Glutamatergic neuron (in vitro differentiated cells): ENCODE data around the gene SLC35F3. TPM values are rescaled to one million over a fixed set of nuclear protein-coding genes. Genes with fewer than 3 reads are reported as not detected.

Experiments
- DNase-seq: peaks from one replicate; pipeline ENCODE4 v3.0.0; 2022
- H3K27ac Mint-ChIP-seq: one replicate; pipeline ENCODE4 v1.8.0; 2020; ENCODE audit warnings: mild to moderate bottlenecking, mixed read lengths, inconsistent platforms; ENCODE audit not compliant: unreplicated experiment
- H3K27me3 Mint-ChIP-seq: one replicate; pipeline ENCODE4 v1.8.0; 2020; ENCODE audit warnings: mild to moderate bottlenecking, moderate library complexity, mixed read lengths, inconsistent platforms; ENCODE audit not compliant: unreplicated experiment
- H3K36me3 Mint-ChIP-seq: one replicate; pipeline ENCODE4 v1.8.0; 2020; ENCODE audit warnings: mild to moderate bottlenecking, mixed read lengths, inconsistent platforms; ENCODE audit not compliant: unreplicated experiment
- H3K4me1 Mint-ChIP-seq: one replicate; pipeline ENCODE4 v1.8.0; 2020; ENCODE audit warnings: mild to moderate bottlenecking, low read depth, mixed read lengths, inconsistent platforms; ENCODE audit not compliant: unreplicated experiment
- H3K4me3 Mint-ChIP-seq: one replicate; pipeline ENCODE4 v1.8.0; 2020; ENCODE audit warnings: mild to moderate bottlenecking, mixed read lengths, inconsistent platforms; ENCODE audit not compliant: unreplicated experiment
- H3K9me3 Mint-ChIP-seq: one replicate; pipeline ENCODE4 v1.8.0; 2020; ENCODE audit warnings: mild to moderate bottlenecking, moderate library complexity, mixed read lengths, inconsistent platforms; ENCODE audit not compliant: unreplicated experiment
- total RNA-seq: library from RNA; stranded (reverse); fragmentation: NEBNext Ultra II Directional; extraction: Animal tissue kit (Norgen Biotek cat#: 25700); gene quantifications from one replicate; pipeline ENCODE4 v1.2.1, GENCODE V29; 2021; ENCODE audit not compliant: unreplicated experiment
- TF ChIP-seq, protein P1 (sequence below): fragments of 200-600 bp; sonication (generic); IDR thresholded peaks from one replicate; pipeline ENCODE4 v1.5.0; 2021; ENCODE audit not compliant: partially characterized antibody, unreplicated experiment

SLC35F3 gene
- total RNA-seq, 1 donor from 2014 or later: 0.98 TPM

DNA sequence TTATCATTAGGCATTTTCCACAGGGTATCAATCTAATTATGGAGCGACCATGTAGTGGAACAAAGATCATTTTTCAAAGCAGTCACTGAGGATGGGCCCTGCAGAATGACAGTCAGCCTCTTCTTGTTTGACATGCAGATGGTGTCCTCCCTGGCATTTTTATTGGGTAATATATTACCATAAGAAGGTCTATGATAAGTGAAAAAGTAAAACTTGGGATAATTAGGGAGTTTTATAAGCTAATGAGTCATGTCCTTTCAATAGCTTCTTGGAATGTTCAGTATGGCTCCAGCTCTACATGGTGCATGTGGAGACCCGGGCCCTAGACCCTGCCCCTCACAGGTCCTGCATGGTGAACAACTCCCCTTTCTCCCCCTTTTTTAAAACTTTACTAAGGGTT, 236.5 kb downstream of the SLC35F3 start:
- H3K27me3 Mint-ChIP-seq: no peaks in the 10 kb centered on the region
- TF ChIP-seq, protein P1, sequence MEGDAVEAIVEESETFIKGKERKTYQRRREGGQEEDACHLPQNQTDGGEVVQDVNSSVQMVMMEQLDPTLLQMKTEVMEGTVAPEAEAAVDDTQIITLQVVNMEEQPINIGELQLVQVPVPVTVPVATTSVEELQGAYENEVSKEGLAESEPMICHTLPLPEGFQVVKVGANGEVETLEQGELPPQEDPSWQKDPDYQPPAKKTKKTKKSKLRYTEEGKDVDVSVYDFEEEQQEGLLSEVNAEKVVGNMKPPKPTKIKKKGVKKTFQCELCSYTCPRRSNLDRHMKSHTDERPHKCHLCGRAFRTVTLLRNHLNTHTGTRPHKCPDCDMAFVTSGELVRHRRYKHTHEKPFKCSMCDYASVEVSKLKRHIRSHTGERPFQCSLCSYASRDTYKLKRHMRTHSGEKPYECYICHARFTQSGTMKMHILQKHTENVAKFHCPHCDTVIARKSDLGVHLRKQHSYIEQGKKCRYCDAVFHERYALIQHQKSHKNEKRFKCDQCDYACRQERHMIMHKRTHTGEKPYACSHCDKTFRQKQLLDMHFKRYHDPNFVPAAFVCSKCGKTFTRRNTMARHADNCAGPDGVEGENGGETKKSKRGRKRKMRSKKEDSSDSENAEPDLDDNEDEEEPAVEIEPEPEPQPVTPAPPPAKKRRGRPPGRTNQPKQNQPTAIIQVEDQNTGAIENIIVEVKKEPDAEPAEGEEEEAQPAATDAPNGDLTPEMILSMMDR: no peak
- no peak for DNase-seq
- H3K27ac Mint-ChIP-seq: no peak overlapping the region
- no peaks in the 10 kb centered on the region for H3K36me3 Mint-ChIP-seq
- H3K4me1 Mint-ChIP-seq: no peaks in the 10 kb centered on the region
- H3K4me3 Mint-ChIP-seq: no peak overlapping the region
- no peaks in the 10 kb centered on the region for H3K9me3 Mint-ChIP-seq

DNA sequence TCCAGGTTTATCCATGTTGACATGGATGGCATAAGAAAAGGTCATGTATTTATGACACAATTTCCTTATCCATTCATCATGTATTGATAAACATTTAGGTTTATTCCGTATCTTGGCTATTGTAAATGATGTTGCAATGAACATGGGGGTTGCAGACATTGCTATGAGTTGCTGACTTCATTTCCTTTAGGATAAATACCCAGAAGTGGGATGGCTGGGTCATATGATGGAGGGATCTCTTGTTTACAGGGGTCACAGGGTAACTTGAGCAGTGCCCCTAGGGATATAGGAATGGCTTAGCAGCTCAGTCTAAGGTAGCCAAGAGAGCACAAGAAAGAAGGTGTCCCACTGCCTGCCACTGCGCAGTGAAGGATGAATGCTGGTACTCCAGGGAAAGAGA, 239.2 kb downstream of the SLC35F3 start:
- no peaks in the 10 kb centered on the region for H3K27me3 Mint-ChIP-seq
- no peak overlapping the region for H3K4me3 Mint-ChIP-seq

DNA sequence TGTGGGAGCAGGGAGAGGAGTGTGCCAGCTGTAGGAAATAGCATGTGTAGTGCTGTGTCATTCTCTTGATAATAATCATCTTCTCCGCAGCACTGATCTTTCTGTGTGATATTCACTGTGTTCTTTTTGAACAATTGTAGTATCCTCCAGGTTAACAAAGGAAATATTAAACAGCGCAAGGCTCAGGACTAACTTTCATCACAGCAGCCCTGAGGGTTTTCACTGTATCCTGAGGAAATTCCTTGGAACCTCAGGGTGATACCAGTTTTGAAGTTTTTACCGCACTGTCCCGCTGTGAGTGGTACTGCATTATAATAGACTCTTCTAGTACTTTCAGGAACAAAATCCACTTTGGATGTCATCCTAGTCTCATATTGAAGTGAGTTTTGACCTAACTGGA, 240.4 kb downstream of the SLC35F3 start:
- no peaks in the 10 kb centered on the region for H3K4me1 Mint-ChIP-seq
- H3K27ac Mint-ChIP-seq: no peak overlapping the region
- H3K36me3 Mint-ChIP-seq: no peaks in the 10 kb centered on the region
- H3K9me3 Mint-ChIP-seq: no peaks in the 10 kb centered on the region
- H3K4me3 Mint-ChIP-seq: no peak overlapping the region
- TF ChIP-seq, protein P1: no peak
- no peak for DNase-seq
- no peaks in the 10 kb centered on the region for H3K27me3 Mint-ChIP-seq

More for the DNA sequence above, 239.2 kb downstream of the SLC35F3 start:
- TF ChIP-seq, protein P1: no peak
- Mint-ChIP-seq H3K9me3 (no peaks in the 10 kb centered on the region), H3K36me3 (no peaks in the 10 kb centered on the region), H3K27ac (no peak overlapping the region), H3K4me1 (no peaks in the 10 kb centered on the region)
- no peak for DNase-seq

DNA sequence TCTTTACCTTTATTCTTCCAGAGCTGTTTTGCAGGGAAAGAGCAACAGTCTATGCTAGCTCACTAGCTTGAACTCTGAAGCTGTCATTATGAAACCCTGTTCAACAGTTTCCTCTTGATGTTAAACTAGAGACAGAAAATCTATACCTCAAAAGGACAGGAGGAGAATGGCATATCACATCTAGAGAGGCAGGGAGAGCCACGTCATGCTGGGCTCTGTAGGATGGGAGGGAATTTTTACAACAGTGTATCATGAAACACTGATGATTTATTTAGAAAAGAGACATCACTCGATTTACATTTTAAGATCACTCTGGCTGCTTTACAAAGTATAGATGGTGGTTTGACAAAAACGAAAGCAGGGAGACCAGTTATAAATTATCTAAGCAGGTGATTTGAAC, 243.9 kb downstream of the SLC35F3 start:
- H3K4me3 Mint-ChIP-seq: no peak overlapping the region
- no peak overlapping the region for H3K27ac Mint-ChIP-seq
- TF ChIP-seq, protein P1: no peak
- no peak for DNase-seq
- H3K27me3 Mint-ChIP-seq: peaks cover 2% of the 10 kb centered on the region
- H3K4me1 Mint-ChIP-seq: no peaks in the 10 kb centered on the region
- H3K36me3 Mint-ChIP-seq: no peaks in the 10 kb centered on the region
- H3K9me3 Mint-ChIP-seq: peaks cover 3% of the 10 kb centered on the region

DNA sequence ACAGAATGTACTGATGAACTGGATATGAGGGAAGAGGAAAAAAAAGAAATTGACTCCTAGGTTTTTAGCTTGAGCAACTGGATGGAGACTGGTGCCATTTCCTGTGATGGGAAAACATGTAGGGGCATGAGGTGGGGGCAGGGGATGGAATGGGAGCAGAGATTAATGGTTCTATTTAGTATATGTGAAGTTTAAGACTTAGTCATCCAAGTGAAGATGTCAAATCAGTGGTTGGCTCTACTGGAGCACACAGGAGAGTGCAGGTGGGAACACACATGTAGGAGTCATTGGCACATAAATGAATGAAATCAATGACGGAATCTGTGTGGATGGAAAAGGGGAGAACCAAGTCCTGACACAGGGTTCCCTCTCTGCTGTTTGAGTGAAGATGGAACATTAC, 244.3 kb downstream of the SLC35F3 start:
- H3K9me3 Mint-ChIP-seq: peaks cover 3% of the 10 kb centered on the region
- H3K36me3 Mint-ChIP-seq: no peaks in the 10 kb centered on the region
- H3K27me3 Mint-ChIP-seq: peaks cover 2% of the 10 kb centered on the region
- H3K4me3 Mint-ChIP-seq: no peak overlapping the region
- TF ChIP-seq, protein P1: no peak
- no peak overlapping the region for H3K27ac Mint-ChIP-seq
- no peaks in the 10 kb centered on the region for H3K4me1 Mint-ChIP-seq
- DNase-seq: no peak
